GM19395 (cell line): ENCODE results near the gene PFKP.

ENCODE experiments used
- ATAC-seq: cut with Tn5 transposase; IDR thresholded peaks from one replicate; pipeline ENCODE4 v1.9.1; 2021; ENCODE audit warnings: mild to moderate bottlenecking, moderate library complexity; ENCODE audit not compliant: unreplicated experiment

The PFKP gene

GRCh38 chr10:3129581-3130340, 62.4 kb downstream of the PFKP start:
- ATAC-seq: no peak

GRCh38 chr10:3131098-3131497, 63.8 kb downstream of the PFKP start:
- no peak for ATAC-seq

- no peak for ATAC-seq
Measured at GRCh38 chr10:3132036-3133025, 65.0 kb downstream of the PFKP start.

GRCh38 chr10:3133948-3134347, 66.6 kb downstream of the PFKP start:
- ATAC-seq: no peak

GRCh38 chr10:3135006-3135405, 67.7 kb downstream of the PFKP start:
- no peak for ATAC-seq

GRCh38 chr10:3136336-3136735, 69.0 kb downstream of the PFKP start:
- no peak for ATAC-seq

- ATAC-seq: no peak
Measured at GRCh38 chr10:3136763-3137611, 69.6 kb downstream of the PFKP start.

GRCh38 chr10:3137958-3138726, 70.8 kb downstream of the PFKP start:
- ATAC-seq: no peak

GRCh38 chr10:3139216-3139910, 72.0 kb downstream of the PFKP start:
- no peak for ATAC-seq

- ATAC-seq: no peak
Measured at GRCh38 chr10:3140280-3140679, 72.9 kb downstream of the PFKP start.

- ATAC-seq: no peak
Measured at GRCh38 chr10:3141351-3142005, 74.1 kb downstream of the PFKP start.

GRCh38 chr10:3142146-3142875, 75.0 kb downstream of the PFKP start:
- no peak for ATAC-seq

- ATAC-seq: no peak
Measured at GRCh38 chr10:3143366-3143765, 76.0 kb downstream of the PFKP start.

- ATAC-seq: no peak
Measured at GRCh38 chr10:3143791-3144434, 76.6 kb downstream of the PFKP start.

- no peak for ATAC-seq
Measured at GRCh38 chr10:3145366-3145765, 78.0 kb downstream of the PFKP start.

GRCh38 chr10:3146289-3146688, 78.9 kb downstream of the PFKP start:
- no peak for ATAC-seq

GRCh38 chr10:3147117-3147820, 79.9 kb downstream of the PFKP start:
- ATAC-seq: no peak
